Middle frontal gyrus (tissue), 1 donor: ENCODE measurements around the gene ZFP91.

Source experiments
- DNase-seq: peaks from one replicate; pipeline ENCODE4 v3.0.0-alpha.2; 2015; ENCODE audit warnings: low spot score; ENCODE audit errors: extremely low spot score

The ZFP91 gene

DNA sequence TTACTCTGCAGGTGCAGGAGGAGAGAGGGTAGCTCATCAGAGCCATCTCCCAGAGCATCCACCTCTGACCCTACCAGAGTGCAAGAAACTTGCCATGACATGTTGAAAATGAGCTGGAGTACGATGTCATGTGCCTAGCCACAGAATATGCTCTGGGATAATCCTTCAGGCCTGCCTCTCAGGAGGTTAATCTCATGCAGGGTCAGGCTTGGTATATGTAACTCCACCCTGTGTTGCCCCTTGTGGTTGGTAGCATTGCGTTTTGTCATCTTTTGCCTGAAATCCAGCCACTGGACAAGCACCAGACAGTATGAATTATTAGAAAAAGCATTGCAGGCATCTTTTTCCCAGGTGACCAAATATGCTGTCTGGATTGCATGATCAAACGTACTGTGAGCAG, 79.8 kb downstream of the ZFP91 start:
- DNase-seq: no peak

DNA sequence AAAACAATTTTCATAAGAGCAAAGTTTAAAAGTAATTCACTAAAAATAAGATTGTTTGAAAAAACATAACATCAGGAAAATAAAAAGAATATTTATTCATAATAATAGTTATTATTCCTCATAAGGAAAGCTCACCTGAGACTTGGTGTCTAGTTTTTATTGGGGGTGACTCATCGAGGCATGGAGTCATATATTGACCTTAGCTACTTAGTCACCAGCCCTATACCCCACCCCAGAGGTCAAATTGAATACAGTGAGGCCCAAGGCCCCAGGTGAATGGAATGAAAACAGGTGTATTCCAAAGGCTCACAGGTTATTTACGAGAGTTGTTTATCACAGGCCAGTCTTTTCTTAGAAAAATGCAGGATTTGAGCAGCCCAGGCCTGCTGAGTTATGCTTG, 80.5 kb downstream of the ZFP91 start:
- DNase-seq: no peak

DNA sequence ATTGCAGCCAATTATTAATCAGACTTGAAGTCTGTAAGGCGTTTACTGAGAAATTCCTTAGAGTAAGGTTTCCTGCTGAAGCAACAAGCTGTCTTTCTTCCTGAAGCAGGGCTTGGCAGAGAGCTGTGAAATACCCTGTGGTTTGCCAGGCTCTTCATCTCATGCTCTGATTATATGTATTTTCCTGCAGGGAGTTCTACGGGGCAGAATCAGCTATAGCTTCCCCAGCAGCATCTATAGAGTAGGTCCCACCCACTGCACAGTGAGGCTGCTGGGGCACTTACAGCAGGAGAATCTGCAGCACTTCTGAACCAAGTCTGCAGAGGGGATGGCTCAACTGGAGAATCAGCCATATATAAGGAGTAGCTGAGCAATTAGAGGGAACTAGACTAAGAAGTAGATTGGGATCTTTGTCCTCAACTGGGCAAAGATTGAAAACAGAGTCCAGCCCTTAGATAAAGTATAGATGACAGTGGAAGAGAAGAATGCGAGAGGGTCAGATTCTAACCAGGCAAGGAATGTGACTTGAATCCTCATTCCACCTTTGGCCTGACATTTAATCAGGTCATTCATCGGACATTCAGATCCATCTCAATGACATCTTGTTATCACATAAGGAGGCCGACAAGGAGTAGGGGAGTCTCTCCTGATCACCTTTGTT, 81.2 kb downstream of the ZFP91 start:
- no peak for DNase-seq
